ENCODE measurements around the gene XYLB. TPM values are rescaled to one million over a fixed set of nuclear protein-coding genes. Genes with fewer than 3 reads are reported as not detected.

Gene XYLB
- total RNA-seq, 1 experiment from 2014 or later, result not detected

- DNase-seq, result no peak
- Histone ChIP-seq H3K27ac (ENCODE audit: low read length) (no peak overlapping the region), H3K9me3 (ENCODE audit: low read length) (no peaks in the 10 kb centered on the region), H4K20me1 (ENCODE audit: insufficient read depth, low read depth, low read length) (no peaks in the 10 kb centered on the region), H3K4me1 (ENCODE audit: low read length) (no peaks in the 10 kb centered on the region), H3K9me2 (replicated peaks; ENCODE audit: insufficient read depth, low read length) (no peaks in the 10 kb centered on the region), H3K79me2 (ENCODE audit: low read length) (no peaks in the 10 kb centered on the region), H3K4me2 (ENCODE audit: low read depth, low read length, poor library complexity, severe bottlenecking) (no peak overlapping the region), H3K9ac (ENCODE audit: low read length) (no peak overlapping the region), H3K36me3 (ENCODE audit: insufficient read depth, low read length) (no peaks in the 10 kb centered on the region), H3K4me3 (ENCODE audit: low read length) (no peak overlapping the region), H3K27me3 (ENCODE audit: low read length) (no peaks in the 10 kb centered on the region), H2AFZ (ENCODE audit: low read length) (no peak overlapping the region)
These were observed 25.6 kb downstream of the XYLB start for GRCh38 chr3:38372214-38372601.

DNA sequence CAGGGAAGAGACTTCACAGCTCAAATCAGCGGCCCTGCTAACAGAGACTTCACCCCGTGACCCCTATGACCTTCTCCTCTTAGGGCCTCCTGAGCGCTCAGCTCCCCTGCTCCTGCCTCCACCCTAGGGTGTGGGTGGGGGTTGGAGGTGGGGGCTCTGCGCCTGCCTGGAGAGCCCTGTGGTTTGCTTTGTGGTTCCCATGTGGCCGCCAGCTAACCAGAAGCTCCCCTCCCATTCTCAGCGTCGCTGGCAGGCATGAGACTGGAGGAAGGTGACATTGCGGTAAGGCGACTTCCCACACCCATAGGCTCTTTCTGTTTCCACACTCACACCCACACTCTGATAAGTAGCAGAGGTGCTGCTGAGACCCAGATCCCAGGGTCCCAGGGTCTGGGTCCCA lies 27.6 kb downstream of the XYLB start:
- H2AFZ ChIP-seq (ENCODE audit: low read length), result no peak overlapping the region
- H3K4me2 ChIP-seq (ENCODE audit: low read depth, low read length, poor library complexity, severe bottlenecking), result no peak overlapping the region
- no peaks in the 10 kb centered on the region for H3K4me1 ChIP-seq (ENCODE audit: low read length)
- no peak overlapping the region for H3K4me3 ChIP-seq (ENCODE audit: low read length)
- no peaks in the 10 kb centered on the region for H3K36me3 ChIP-seq (ENCODE audit: insufficient read depth, low read length)
- no peak overlapping the region for H3K9ac ChIP-seq (ENCODE audit: low read length)
- H3K9me3 ChIP-seq (ENCODE audit: low read length), result no peaks in the 10 kb centered on the region
- no peak for DNase-seq
- no peaks in the 10 kb centered on the region for H3K79me2 ChIP-seq (ENCODE audit: low read length)
- no peaks in the 10 kb centered on the region for H3K27me3 ChIP-seq (ENCODE audit: low read length)
- no peaks in the 10 kb centered on the region for H3K9me2 ChIP-seq (replicated peaks; ENCODE audit: insufficient read depth, low read length)
- H3K27ac ChIP-seq (ENCODE audit: low read length), result no peak overlapping the region
- no peaks in the 10 kb centered on the region for H4K20me1 ChIP-seq (ENCODE audit: insufficient read depth, low read depth, low read length)

DNA sequence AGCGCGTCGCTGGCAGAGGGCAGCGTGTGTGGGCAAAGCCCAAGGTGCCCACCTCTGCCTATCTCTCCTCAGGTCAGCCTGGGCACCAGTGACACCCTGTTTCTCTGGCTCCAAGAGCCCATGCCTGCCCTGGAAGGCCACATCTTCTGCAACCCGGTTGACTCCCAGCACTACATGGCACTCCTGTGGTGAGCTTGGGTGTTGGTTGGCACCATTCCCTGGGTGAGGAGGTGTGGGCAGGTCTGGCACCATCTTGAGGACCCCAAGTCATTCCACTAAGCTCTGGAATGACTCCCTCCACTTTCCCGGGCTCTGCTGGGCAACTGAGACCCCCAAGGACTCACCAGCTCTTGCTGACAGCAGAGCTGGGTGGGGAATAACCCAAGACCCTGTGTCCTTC lies 28.5 kb downstream of the XYLB start:
- H3K36me3 ChIP-seq (ENCODE audit: insufficient read depth, low read length), result no peaks in the 10 kb centered on the region
- H3K27me3 ChIP-seq (ENCODE audit: low read length), result no peaks in the 10 kb centered on the region

GRCh38 chr3:38375488-38376097 lies 29.0 kb downstream of the XYLB start:
- Histone ChIP-seq H3K4me3 (ENCODE audit: low read length) (no peak overlapping the region), H2AFZ (ENCODE audit: low read length) (no peak overlapping the region), H3K9me3 (ENCODE audit: low read length) (no peaks in the 10 kb centered on the region), H3K79me2 (ENCODE audit: low read length) (no peaks in the 10 kb centered on the region), H3K27me3 (ENCODE audit: low read length) (no peaks in the 10 kb centered on the region), H3K9ac (ENCODE audit: low read length) (no peak overlapping the region), H3K4me2 (ENCODE audit: low read depth, low read length, poor library complexity, severe bottlenecking) (no peak overlapping the region), H3K4me1 (ENCODE audit: low read length) (no peaks in the 10 kb centered on the region), H3K36me3 (ENCODE audit: insufficient read depth, low read length) (no peaks in the 10 kb centered on the region), H4K20me1 (ENCODE audit: insufficient read depth, low read depth, low read length) (no peaks in the 10 kb centered on the region), H3K9me2 (replicated peaks; ENCODE audit: insufficient read depth, low read length) (no peaks in the 10 kb centered on the region), H3K27ac (ENCODE audit: low read length) (no peak overlapping the region)
- no peak for DNase-seq

More for the DNA sequence above, 28.5 kb downstream of the XYLB start:
- Histone ChIP-seq H3K4me3 (ENCODE audit: low read length) (no peak overlapping the region), H3K9me3 (ENCODE audit: low read length) (no peaks in the 10 kb centered on the region), H4K20me1 (ENCODE audit: insufficient read depth, low read depth, low read length) (no peaks in the 10 kb centered on the region), H3K27ac (ENCODE audit: low read length) (no peak overlapping the region), H3K9ac (ENCODE audit: low read length) (no peak overlapping the region), H3K4me1 (ENCODE audit: low read length) (no peaks in the 10 kb centered on the region), H3K4me2 (ENCODE audit: low read depth, low read length, poor library complexity, severe bottlenecking) (no peak overlapping the region), H3K9me2 (replicated peaks; ENCODE audit: insufficient read depth, low read length) (no peaks in the 10 kb centered on the region), H3K79me2 (ENCODE audit: low read length) (no peaks in the 10 kb centered on the region), H2AFZ (ENCODE audit: low read length) (no peak overlapping the region)
- DNase-seq, result no peak

DNA sequence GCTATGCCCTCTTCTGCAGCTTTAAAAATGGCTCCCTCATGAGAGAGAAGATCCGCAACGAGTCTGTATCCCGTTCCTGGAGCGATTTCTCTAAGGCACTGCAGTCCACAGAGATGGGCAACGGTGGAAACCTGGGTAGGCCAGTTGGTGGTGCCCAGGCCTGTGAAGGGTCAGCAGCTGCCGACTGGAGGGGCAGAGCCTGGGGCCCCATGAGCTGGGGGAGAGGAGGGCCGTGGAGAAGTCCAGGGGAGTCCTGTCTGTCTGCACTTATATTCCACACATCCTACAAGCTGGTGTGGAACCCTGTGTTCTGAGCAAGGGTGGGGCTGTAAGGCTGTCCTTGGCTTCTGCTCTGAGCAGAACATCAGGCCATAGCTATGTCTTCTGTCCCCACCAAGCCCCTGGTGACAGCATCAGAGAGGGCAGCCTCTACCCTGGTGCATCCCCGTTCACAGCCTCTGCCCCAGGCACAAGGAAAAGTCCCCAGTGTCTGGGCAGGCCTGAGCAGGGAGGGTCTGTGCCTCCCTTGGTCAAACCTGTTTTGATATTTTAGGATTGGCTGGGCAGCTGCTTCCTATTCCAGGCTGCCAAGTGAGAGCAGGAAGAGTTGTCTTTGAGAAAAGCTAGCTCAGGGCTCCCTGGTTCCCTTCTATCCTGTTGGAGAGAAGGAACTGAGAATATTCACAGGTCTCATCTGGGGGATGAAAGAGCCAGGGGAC lies 29.7 kb downstream of the XYLB start:
- no peaks in the 10 kb centered on the region for H3K4me1 ChIP-seq (ENCODE audit: low read length)
- H3K9me3 ChIP-seq (ENCODE audit: low read length), result no peaks in the 10 kb centered on the region
- no peaks in the 10 kb centered on the region for H3K79me2 ChIP-seq (ENCODE audit: low read length)
- no peak overlapping the region for H2AFZ ChIP-seq (ENCODE audit: low read length)
- no peak overlapping the region for H3K4me3 ChIP-seq (ENCODE audit: low read length)
- no peak overlapping the region for H3K27ac ChIP-seq (ENCODE audit: low read length)
- no peaks in the 10 kb centered on the region for H3K36me3 ChIP-seq (ENCODE audit: insufficient read depth, low read length)
- H3K9me2 ChIP-seq (replicated peaks; ENCODE audit: insufficient read depth, low read length), result no peaks in the 10 kb centered on the region
- H4K20me1 ChIP-seq (ENCODE audit: insufficient read depth, low read depth, low read length), result no peaks in the 10 kb centered on the region
- no peak for DNase-seq
- no peaks in the 10 kb centered on the region for H3K27me3 ChIP-seq (ENCODE audit: low read length)
- H3K9ac ChIP-seq (ENCODE audit: low read length), result no peak overlapping the region
- no peak overlapping the region for H3K4me2 ChIP-seq (ENCODE audit: low read depth, low read length, poor library complexity, severe bottlenecking)

DNA sequence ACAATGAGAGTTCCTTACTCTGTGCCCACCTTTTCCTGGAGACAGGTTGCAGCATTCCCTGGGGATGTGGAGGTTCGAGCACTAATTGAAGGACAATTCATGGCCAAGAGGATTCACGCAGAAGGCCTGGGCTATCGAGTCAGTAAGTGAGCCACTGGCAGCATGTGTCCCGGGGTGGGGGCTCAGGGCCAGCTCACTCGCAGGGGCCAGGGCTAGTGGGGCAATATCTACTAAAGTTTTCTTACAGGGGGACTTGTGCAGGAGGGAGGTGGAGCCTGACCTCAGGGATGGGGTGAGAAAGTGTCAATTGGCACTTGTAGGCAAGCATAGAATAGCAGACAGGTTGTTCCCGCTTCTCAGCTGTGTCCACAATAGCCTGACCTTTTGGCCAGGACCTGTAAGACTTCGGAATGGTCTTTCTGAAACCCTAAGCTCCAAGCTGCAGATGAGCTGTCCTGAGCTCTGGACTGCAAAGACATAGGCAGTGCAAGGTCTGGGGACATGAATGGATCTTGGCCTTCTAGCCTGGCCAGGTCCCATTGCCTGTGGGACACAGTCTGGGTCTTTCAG lies 32.7 kb downstream of the XYLB start:
- Histone ChIP-seq H4K20me1 (ENCODE audit: insufficient read depth, low read depth, low read length) (no peaks in the 10 kb centered on the region), H2AFZ (ENCODE audit: low read length) (no peak overlapping the region)

DNA sequence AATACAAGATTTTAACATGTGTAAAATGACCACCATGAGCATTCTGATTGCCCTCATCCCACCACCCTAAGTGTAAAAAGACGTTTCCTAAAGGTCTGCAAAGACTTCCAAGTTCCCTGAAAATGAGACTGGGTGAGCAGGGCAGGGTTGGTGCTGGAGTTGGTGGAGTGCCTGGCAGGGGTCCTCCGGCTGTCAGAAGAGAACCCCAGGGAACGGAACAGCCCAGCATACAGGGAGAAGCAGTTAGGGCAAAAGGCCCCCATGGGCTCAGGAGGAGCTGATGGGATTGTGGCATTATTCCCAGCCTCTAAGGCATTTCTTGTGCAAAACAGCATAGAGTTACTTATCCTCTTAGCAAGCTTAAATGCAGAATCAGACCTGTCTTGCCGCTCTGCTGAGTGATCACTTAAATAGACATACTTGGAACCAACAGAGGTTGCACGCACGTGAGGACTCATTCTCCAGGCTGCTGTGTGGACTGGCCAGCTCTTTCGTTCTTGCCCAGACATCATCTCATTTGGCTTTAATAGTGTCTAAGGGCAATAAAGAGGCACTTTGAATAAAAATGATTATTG lies 36.0 kb downstream of the XYLB start:
- Histone ChIP-seq H3K4me3 (ENCODE audit: low read length) (no peak overlapping the region), H3K9me3 (ENCODE audit: low read length) (no peaks in the 10 kb centered on the region), H3K27ac (ENCODE audit: low read length) (no peak overlapping the region), H3K4me2 (ENCODE audit: low read depth, low read length, poor library complexity, severe bottlenecking) (no peak overlapping the region), H3K36me3 (ENCODE audit: insufficient read depth, low read length) (no peaks in the 10 kb centered on the region), H3K27me3 (ENCODE audit: low read length) (no peaks in the 10 kb centered on the region), H3K9me2 (replicated peaks; ENCODE audit: insufficient read depth, low read length) (no peaks in the 10 kb centered on the region), H3K79me2 (ENCODE audit: low read length) (no peaks in the 10 kb centered on the region), H4K20me1 (ENCODE audit: insufficient read depth, low read depth, low read length) (no peaks in the 10 kb centered on the region), H3K4me1 (ENCODE audit: low read length) (no peaks in the 10 kb centered on the region), H2AFZ (ENCODE audit: low read length) (no peak overlapping the region), H3K9ac (ENCODE audit: low read length) (no peak overlapping the region)
- no peak for DNase-seq

More for the DNA sequence above, 32.7 kb downstream of the XYLB start:
- Histone ChIP-seq H3K27me3 (ENCODE audit: low read length) (no peaks in the 10 kb centered on the region), H3K9me2 (replicated peaks; ENCODE audit: insufficient read depth, low read length) (no peaks in the 10 kb centered on the region), H3K79me2 (ENCODE audit: low read length) (no peaks in the 10 kb centered on the region), H3K36me3 (ENCODE audit: insufficient read depth, low read length) (no peaks in the 10 kb centered on the region), H3K9ac (ENCODE audit: low read length) (no peak overlapping the region), H3K9me3 (ENCODE audit: low read length) (no peaks in the 10 kb centered on the region), H3K4me1 (ENCODE audit: low read length) (no peaks in the 10 kb centered on the region), H3K4me3 (ENCODE audit: low read length) (no peak overlapping the region), H3K4me2 (ENCODE audit: low read depth, low read length, poor library complexity, severe bottlenecking) (no peak overlapping the region), H3K27ac (ENCODE audit: low read length) (no peak overlapping the region)
- no peak for DNase-seq

- no peak for DNase-seq
- H3K9me2 ChIP-seq (replicated peaks; ENCODE audit: insufficient read depth, low read length), result no peaks in the 10 kb centered on the region
- no peak overlapping the region for H2AFZ ChIP-seq (ENCODE audit: low read length)
- H3K9me3 ChIP-seq (ENCODE audit: low read length), result no peaks in the 10 kb centered on the region
- H3K27ac ChIP-seq (ENCODE audit: low read length), result no peak overlapping the region
- H3K36me3 ChIP-seq (ENCODE audit: insufficient read depth, low read length), result no peaks in the 10 kb centered on the region
- no peaks in the 10 kb centered on the region for H3K27me3 ChIP-seq (ENCODE audit: low read length)
- no peaks in the 10 kb centered on the region for H3K79me2 ChIP-seq (ENCODE audit: low read length)
- no peaks in the 10 kb centered on the region for H3K4me1 ChIP-seq (ENCODE audit: low read length)
- no peak overlapping the region for H3K4me3 ChIP-seq (ENCODE audit: low read length)
- H3K9ac ChIP-seq (ENCODE audit: low read length), result no peak overlapping the region
- no peak overlapping the region for H3K4me2 ChIP-seq (ENCODE audit: low read depth, low read length, poor library complexity, severe bottlenecking)
- H4K20me1 ChIP-seq (ENCODE audit: insufficient read depth, low read depth, low read length), result no peaks in the 10 kb centered on the region
These were observed 36.7 kb downstream of the XYLB start for GRCh38 chr3:38383156-38383875.
